ENCODE results near the gene LRP1B. TPM values are rescaled to one million over a fixed set of nuclear protein-coding genes. Genes with fewer than 3 reads are reported as not detected.

The LRP1B gene
- polyA plus RNA-seq, 5 donors = 0.54 to 1.8 (median 0.81) TPM

GRCh38 chr2:140836826-140837225 is 1294.0 kb downstream of the LRP1B start:
- no peak for DNase-seq

GRCh38 chr2:140835079-140835478 is 1295.7 kb downstream of the LRP1B start:
- no peak for DNase-seq

GRCh38 chr2:140814141-140814540 is 1316.7 kb downstream of the LRP1B start:
- no peak for DNase-seq

- no peak for DNase-seq
Measured at GRCh38 chr2:140808820-140809219, 1322.0 kb downstream of the LRP1B start.

GRCh38 chr2:140808211-140808610 is 1322.6 kb downstream of the LRP1B start:
- DNase-seq = no peak

GRCh38 chr2:140804700-140805260 is 1326.0 kb downstream of the LRP1B start:
- no peak for DNase-seq

- no peak for DNase-seq
Measured at GRCh38 chr2:140801311-140801710, 1329.5 kb downstream of the LRP1B start.

GRCh38 chr2:140797718-140798117 is 1333.1 kb downstream of the LRP1B start:
- DNase-seq = no peak

- no peak for DNase-seq
Measured at GRCh38 chr2:140791802-140792201, 1339.0 kb downstream of the LRP1B start.

- no peak for DNase-seq
Measured at GRCh38 chr2:140786585-140786984, 1344.2 kb downstream of the LRP1B start.

- DNase-seq = no peak
Measured at GRCh38 chr2:140775411-140775810, 1355.4 kb downstream of the LRP1B start.

- no peak for DNase-seq
Measured at GRCh38 chr2:140770645-140771044, 1360.2 kb downstream of the LRP1B start.

GRCh38 chr2:140761807-140762206 is 1369.0 kb downstream of the LRP1B start:
- no peak for DNase-seq

GRCh38 chr2:140759426-140760156 is 1371.2 kb downstream of the LRP1B start:
- peak; percentile 9 to 12 for DNase-seq

GRCh38 chr2:140747665-140748064 is 1383.2 kb downstream of the LRP1B start:
- DNase-seq = no peak

GRCh38 chr2:140747090-140747489 is 1383.7 kb downstream of the LRP1B start:
- no peak for DNase-seq

GRCh38 chr2:140744379-140744778 is 1386.4 kb downstream of the LRP1B start:
- no peak for DNase-seq

GRCh38 chr2:140737006-140737405 is 1393.8 kb downstream of the LRP1B start:
- no peak for DNase-seq

- DNase-seq = no peak
Measured at GRCh38 chr2:140734992-140735391, 1395.8 kb downstream of the LRP1B start.

- DNase-seq = no peak
Measured at GRCh38 chr2:140718999-140719398, 1411.8 kb downstream of the LRP1B start.

- DNase-seq = no peak
Measured at GRCh38 chr2:140717481-140717880, 1413.3 kb downstream of the LRP1B start.

GRCh38 chr2:140714586-140714985 is 1416.2 kb downstream of the LRP1B start:
- no peak for DNase-seq

GRCh38 chr2:140711867-140712266 is 1418.9 kb downstream of the LRP1B start:
- no peak for DNase-seq

- DNase-seq = no peak
Measured at GRCh38 chr2:140701726-140702125, 1429.1 kb downstream of the LRP1B start.

Data from right lung (tissue), 5 donors.